KMS-11 (cell line): ENCODE data around the gene SBDS.

Experiments used
- H2AFZ ChIP-seq: fragments of 200-600 bp; sonication (generic); 2 replicates; pipeline ENCODE4 v1.6.1; 2016; ENCODE audit warnings: antibody characterized with exemption, mixed run types, low read depth
- H3K27ac ChIP-seq: fragments of 200-600 bp; sonication (generic); 2 replicates; pipeline ENCODE4 v1.6.1; 2016; ENCODE audit warnings: mild to moderate bottlenecking, mixed run types
- H3K27me3 ChIP-seq: fragments of 200-600 bp; sonication (generic); 2 replicates; pipeline ENCODE4 v1.6.1; 2017; ENCODE audit warnings: mild to moderate bottlenecking, low read depth, mixed run types, moderate library complexity; ENCODE audit not compliant: insufficient read depth
- H3K36me3 ChIP-seq: fragments of 200-600 bp; sonication (generic); 2 replicates; pipeline ENCODE4 v1.6.1; 2017; ENCODE audit warnings: mild to moderate bottlenecking, mixed run types; ENCODE audit not compliant: insufficient read depth
- H3K4me1 ChIP-seq: fragments of 200-600 bp; sonication (generic); 2 replicates; pipeline ENCODE4 v1.6.1; 2016; ENCODE audit warnings: mild to moderate bottlenecking, low read depth, mixed run types; ENCODE audit not compliant: poor library complexity, severe bottlenecking
- H3K4me2 ChIP-seq: fragments of 200-600 bp; sonication (generic); 2 replicates; pipeline ENCODE4 v1.7.0; 2016; ENCODE audit warnings: mild to moderate bottlenecking, mixed run types
- H3K4me3 ChIP-seq: fragments of 200-600 bp; sonication (generic); IDR thresholded peaks from 2 replicates; pipeline ENCODE4 v1.6.1; 2017; ENCODE audit warnings: low read depth, low read length, mixed read lengths; ENCODE audit not compliant: insufficient read depth
- H3K79me2 ChIP-seq: fragments of 200-600 bp; sonication (generic); 2 replicates; pipeline ENCODE4 v1.6.1; 2016; ENCODE audit warnings: low read depth, mixed run types; ENCODE audit not compliant: insufficient read depth
- H3K9ac ChIP-seq: fragments of 200-600 bp; sonication (generic); 2 replicates; pipeline ENCODE4 v1.6.1; 2016; ENCODE audit warnings: mild to moderate bottlenecking, mixed run types
- H4K20me1 ChIP-seq: fragments of 200-600 bp; sonication (generic); 2 replicates; pipeline ENCODE4 v1.6.1; 2016; ENCODE audit warnings: mild to moderate bottlenecking, mixed run types; ENCODE audit not compliant: insufficient read depth
- CTCF ChIP-seq: fragments of 200-600 bp; sonication (generic); conservative IDR thresholded peaks from 2 replicates; pipeline ENCODE4 v1.6.1; 2017; ENCODE audit warnings: low read depth, mild to moderate bottlenecking, antibody characterized with exemption, low read length, moderate library complexity, mixed read lengths

SBDS gene

GRCh38 chr7:66960192-66960591 is 35.2 kb downstream of the SBDS start:
- TF ChIP-seq CTCF, result no peak
- Histone ChIP-seq H3K27ac (no peak overlapping the region), H3K27me3 (no peaks in the 10 kb centered on the region), H3K4me3 (no peak overlapping the region), H4K20me1 (no peaks in the 10 kb centered on the region), H3K79me2 (no peaks in the 10 kb centered on the region), H3K36me3 (peaks cover 2% of the 10 kb centered on the region; the same call in 1 of the 2 replicates), H2AFZ (no peak overlapping the region), H3K4me1 (no peaks in the 10 kb centered on the region), H3K4me2 (no peak overlapping the region), H3K9ac (no peak overlapping the region)

DNA sequence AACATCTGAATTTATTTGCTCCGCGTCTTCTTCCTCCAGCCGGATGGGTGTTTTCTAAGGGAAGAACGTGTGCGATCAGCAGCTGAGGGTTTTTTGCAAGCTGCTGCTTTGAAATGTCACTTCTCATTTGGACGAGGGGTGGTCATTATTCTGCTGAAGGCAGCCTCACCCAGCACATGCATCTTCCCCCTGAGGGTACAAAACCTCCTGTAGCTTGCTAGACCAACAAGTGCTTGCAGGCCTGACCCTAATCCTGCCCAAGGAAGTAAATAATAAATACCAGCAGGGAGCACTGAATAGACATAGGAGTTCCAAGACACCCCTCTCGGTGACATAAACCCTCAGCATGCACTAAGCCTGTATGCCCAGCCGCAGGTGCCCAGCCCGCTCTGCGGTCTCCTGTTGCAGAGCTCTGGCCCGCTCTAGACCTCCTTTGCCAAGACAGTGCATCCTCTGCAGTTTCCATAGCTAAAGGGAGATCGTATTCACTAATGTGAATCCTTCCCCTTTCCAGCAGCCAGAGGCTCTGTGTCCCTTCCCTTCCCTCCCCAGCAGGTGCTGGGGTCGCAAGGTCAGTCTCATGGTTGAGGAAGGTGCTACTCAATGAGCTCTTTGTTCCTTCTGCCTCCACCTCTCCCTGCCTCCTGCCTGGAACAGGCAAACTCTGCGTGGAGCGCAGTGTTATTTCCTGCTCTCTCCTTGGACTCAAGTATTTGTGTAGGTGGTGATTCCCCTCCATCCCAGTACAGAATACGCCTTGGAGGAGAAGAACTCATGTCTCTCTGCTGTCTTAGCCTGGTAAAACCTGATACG is 36.6 kb downstream of the SBDS start:
- Histone ChIP-seq H3K4me2 (no peak overlapping the region), H3K27ac (no peak overlapping the region), H3K4me3 (no peak overlapping the region), H4K20me1 (no peaks in the 10 kb centered on the region), H3K36me3 (peaks cover 2% of the 10 kb centered on the region; the same call in 1 of the 2 replicates), H3K79me2 (no peaks in the 10 kb centered on the region), H3K9ac (no peak overlapping the region), H2AFZ (no peak overlapping the region), H3K27me3 (no peaks in the 10 kb centered on the region), H3K4me1 (no peaks in the 10 kb centered on the region)
- no peak for TF ChIP-seq CTCF

DNA sequence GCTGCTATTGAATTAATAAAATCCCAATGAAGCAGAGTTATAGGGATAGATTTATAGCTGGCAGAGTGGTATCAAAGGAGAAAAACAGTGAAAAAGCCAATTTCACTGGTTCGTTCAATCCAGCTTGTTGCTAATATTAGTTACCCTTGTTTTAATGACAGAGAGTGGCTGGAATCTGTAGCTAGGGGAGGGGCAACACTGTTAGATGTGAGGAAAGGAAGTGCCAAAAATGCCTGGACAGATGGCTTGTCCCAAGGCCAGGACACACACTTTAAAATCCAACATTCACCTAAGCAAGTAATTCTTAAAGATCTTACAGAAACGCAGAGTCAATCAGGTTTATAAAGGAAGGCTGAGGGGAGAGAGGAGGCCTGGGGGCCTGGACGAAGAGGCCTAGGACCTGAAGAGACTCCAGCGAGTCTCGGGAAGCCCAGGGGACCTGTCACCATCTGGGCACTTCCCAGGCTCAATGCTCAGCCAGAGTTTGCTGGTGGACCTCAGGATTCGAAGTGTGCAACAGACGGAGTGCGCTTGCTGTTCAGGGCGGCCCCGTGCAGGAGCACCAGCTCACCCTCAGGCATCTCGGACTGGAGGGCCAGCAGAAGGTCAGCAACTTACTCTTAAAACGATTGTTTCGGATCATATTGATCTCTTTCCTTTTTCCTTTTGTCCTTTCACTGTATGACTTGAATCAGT is 37.6 kb downstream of the SBDS start:
- H3K4me3 ChIP-seq, result no peak overlapping the region
- no peak overlapping the region for H3K27ac ChIP-seq
- H4K20me1 ChIP-seq, result no peaks in the 10 kb centered on the region
- peaks cover 2% of the 10 kb centered on the region; the same call in 1 of the 2 replicates for H3K36me3 ChIP-seq
- H3K9ac ChIP-seq, result no peak overlapping the region
- TF ChIP-seq CTCF, result no peak
- H2AFZ ChIP-seq, result no peak overlapping the region
- no peaks in the 10 kb centered on the region for H3K27me3 ChIP-seq
- H3K4me1 ChIP-seq, result no peaks in the 10 kb centered on the region
- no peaks in the 10 kb centered on the region for H3K79me2 ChIP-seq
- no peak overlapping the region for H3K4me2 ChIP-seq

GRCh38 chr7:66953044-66953427 is 42.4 kb downstream of the SBDS start:
- TF ChIP-seq CTCF, result no peak
- H3K9ac ChIP-seq, result no peak overlapping the region
- no peak overlapping the region for H3K4me2 ChIP-seq

More at GRCh38 chr7:66953044-66953427, 42.4 kb downstream of the SBDS start:
- Histone ChIP-seq H3K27me3 (no peaks in the 10 kb centered on the region), H3K4me1 (no peaks in the 10 kb centered on the region), H2AFZ (no peak overlapping the region), H3K79me2 (no peaks in the 10 kb centered on the region; the same call in 1 of the 2 replicates), H3K4me3 (no peak overlapping the region), H3K36me3 (peaks cover 6% of the 10 kb centered on the region; the same call in 1 of the 2 replicates), H4K20me1 (no peaks in the 10 kb centered on the region), H3K27ac (no peak overlapping the region)
